ENCODE data around the gene PDE4B. TPM values are rescaled to one million over a fixed set of nuclear protein-coding genes. Genes with fewer than 3 reads are reported as not detected.
"Not testable (repeated sequence)": the region's sequence is repeated elsewhere in the genome, so short reads cannot be mapped to it uniquely, and the experiment has no call there.

PDE4B gene
- total RNA-seq, 1 experiment from 2014 or later, result 9.4 TPM

GRCh38 chr1:65994223-65994622 lies 201.5 kb downstream of the PDE4B start:
- no peak for DNase-seq (ENCODE audit: low spot score)

GRCh38 chr1:65995336-65995735 lies 202.6 kb downstream of the PDE4B start:
- no peak for DNase-seq (ENCODE audit: low spot score)

GRCh38 chr1:65995928-65996327 lies 203.2 kb downstream of the PDE4B start:
- no peak for DNase-seq (ENCODE audit: low spot score)

GRCh38 chr1:65997693-65998092 lies 205.0 kb downstream of the PDE4B start:
- DNase-seq (ENCODE audit: low spot score), result no peak

GRCh38 chr1:65998763-65999583 lies 206.3 kb downstream of the PDE4B start:
- DNase-seq (ENCODE audit: low spot score), result no peak

GRCh38 chr1:66000033-66000637 lies 207.4 kb downstream of the PDE4B start:
- DNase-seq (ENCODE audit: low spot score), result no peak

GRCh38 chr1:66003690-66004089 lies 211.0 kb downstream of the PDE4B start:
- no peak for DNase-seq (ENCODE audit: low spot score)

- DNase-seq (ENCODE audit: low spot score), result not testable (repeated sequence)
Measured at GRCh38 chr1:66006534-66006933, 213.8 kb downstream of the PDE4B start.

- DNase-seq (ENCODE audit: low spot score), result peak; percentile 16
Measured at GRCh38 chr1:66012106-66012784, 219.6 kb downstream of the PDE4B start.

GRCh38 chr1:66013371-66013770 lies 220.7 kb downstream of the PDE4B start:
- DNase-seq (ENCODE audit: low spot score), result no peak

- DNase-seq (ENCODE audit: low spot score), result no peak
Measured at GRCh38 chr1:66022904-66023620, 230.4 kb downstream of the PDE4B start.

GRCh38 chr1:66025188-66025587 lies 232.5 kb downstream of the PDE4B start:
- no peak for DNase-seq (ENCODE audit: low spot score)

- DNase-seq (ENCODE audit: low spot score), result no peak
Measured at GRCh38 chr1:66028035-66028434, 235.3 kb downstream of the PDE4B start.

- no peak for DNase-seq (ENCODE audit: low spot score)
Measured at GRCh38 chr1:66033781-66034180, 241.1 kb downstream of the PDE4B start.

GRCh38 chr1:66035616-66036245 lies 243.0 kb downstream of the PDE4B start:
- DNase-seq (ENCODE audit: low spot score), result no peak

- no peak for DNase-seq (ENCODE audit: low spot score)
Measured at GRCh38 chr1:66041654-66042053, 249.0 kb downstream of the PDE4B start.

GRCh38 chr1:66043186-66043585 lies 250.5 kb downstream of the PDE4B start:
- DNase-seq (ENCODE audit: low spot score), result no peak

GRCh38 chr1:66044912-66045311 lies 252.2 kb downstream of the PDE4B start:
- no peak for DNase-seq (ENCODE audit: low spot score)

- no peak for DNase-seq (ENCODE audit: low spot score)
Measured at GRCh38 chr1:66046415-66046814, 253.7 kb downstream of the PDE4B start.

- DNase-seq (ENCODE audit: low spot score), result no peak
Measured at GRCh38 chr1:66048011-66048410, 255.3 kb downstream of the PDE4B start.

- no peak for DNase-seq (ENCODE audit: low spot score)
Measured at GRCh38 chr1:66050123-66050522, 257.4 kb downstream of the PDE4B start.

GRCh38 chr1:66050633-66051032 lies 257.9 kb downstream of the PDE4B start:
- no peak for DNase-seq (ENCODE audit: low spot score)
